ENCODE measurements around the gene THBS4.
"Not testable (repeated sequence)": the region's sequence is repeated elsewhere in the genome, so short reads cannot be mapped to it uniquely, and the experiment has no call there.

Gene THBS4

DNA sequence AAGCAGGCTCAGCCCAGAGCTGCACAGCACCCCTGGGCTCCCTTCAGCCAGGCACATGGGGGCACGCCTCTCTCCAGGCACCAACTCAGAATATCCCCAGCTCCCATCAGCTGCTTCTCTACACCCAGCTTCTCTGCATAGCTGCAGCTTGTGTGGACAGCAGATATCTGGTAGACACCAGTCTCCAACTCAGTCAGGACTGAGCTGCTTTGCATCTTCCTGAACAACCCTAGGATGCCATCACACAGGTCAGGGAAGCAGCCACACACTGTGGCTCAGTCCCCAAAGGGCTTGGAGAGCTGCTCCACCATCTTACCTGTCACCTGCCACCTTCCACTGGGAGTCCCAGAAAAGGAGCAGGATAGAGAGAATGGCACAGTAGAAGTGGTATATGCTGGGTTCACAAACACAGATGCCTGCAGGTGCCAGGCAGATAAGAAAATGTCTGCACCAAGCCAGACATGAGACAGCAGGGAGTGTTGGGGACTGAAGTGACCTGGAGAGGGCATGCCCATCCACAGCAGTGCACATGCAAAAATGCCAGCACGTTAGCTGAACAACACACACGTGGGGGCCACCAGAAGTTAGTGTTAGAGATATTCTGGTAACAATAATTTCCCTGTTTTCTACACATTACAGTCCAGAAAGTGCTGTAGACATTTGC is 42.0 kb downstream of the THBS4 start:
- DNase-seq = no peak

DNA sequence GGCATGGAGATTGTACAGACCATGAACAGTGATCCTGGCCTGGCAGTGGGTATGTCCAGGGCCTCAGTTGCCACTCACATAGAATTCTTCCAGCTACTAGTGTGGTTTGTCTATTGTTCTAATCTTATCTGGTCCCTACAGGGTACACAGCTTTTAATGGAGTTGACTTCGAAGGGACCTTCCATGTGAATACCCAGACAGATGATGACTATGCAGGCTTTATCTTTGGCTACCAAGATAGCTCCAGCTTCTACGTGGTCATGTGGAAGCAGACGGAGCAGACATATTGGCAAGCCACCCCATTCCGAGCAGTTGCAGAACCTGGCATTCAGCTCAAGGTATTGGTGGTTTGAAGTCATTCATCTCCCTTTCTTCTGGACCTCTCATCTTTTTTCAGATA is 43.8 kb downstream of the THBS4 start:
- no peak for DNase-seq

DNA sequence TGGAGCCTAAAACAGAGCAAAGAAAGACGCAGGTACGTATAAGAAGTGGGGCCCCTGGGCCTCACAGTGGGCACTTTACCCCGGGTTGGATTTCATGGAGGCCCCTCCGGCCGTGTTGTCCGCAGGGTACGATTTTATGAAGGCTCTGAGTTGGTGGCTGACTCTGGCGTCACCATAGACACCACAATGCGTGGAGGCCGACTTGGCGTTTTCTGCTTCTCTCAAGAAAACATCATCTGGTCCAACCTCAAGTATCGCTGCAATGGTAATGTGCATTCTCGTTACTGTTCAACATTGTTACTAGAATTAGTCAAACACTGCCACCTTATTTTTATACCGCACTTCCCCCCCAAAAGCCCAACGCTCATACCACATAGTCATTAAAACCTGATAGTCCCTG is 47.1 kb downstream of the THBS4 start:
- DNase-seq = no peak

DNA sequence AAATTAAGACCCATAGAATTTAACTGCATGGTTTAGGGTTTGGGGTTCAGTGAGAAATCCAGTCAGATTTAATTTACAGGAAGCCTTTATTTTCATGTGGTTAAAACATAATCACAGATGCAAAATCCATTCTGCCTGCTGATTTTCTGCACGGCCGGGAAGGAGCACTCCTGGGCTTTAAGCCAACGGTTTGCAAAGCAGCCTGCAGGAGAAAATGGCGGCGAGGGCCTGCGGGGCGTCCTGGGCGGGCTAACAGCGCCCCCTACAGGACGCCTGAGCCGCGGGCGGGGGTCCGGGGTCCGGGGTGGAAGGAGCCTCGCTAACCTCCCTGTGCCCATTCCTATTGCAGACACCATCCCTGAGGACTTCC is 47.6 kb downstream of the THBS4 start:
- DNase-seq = no peak

DNA sequence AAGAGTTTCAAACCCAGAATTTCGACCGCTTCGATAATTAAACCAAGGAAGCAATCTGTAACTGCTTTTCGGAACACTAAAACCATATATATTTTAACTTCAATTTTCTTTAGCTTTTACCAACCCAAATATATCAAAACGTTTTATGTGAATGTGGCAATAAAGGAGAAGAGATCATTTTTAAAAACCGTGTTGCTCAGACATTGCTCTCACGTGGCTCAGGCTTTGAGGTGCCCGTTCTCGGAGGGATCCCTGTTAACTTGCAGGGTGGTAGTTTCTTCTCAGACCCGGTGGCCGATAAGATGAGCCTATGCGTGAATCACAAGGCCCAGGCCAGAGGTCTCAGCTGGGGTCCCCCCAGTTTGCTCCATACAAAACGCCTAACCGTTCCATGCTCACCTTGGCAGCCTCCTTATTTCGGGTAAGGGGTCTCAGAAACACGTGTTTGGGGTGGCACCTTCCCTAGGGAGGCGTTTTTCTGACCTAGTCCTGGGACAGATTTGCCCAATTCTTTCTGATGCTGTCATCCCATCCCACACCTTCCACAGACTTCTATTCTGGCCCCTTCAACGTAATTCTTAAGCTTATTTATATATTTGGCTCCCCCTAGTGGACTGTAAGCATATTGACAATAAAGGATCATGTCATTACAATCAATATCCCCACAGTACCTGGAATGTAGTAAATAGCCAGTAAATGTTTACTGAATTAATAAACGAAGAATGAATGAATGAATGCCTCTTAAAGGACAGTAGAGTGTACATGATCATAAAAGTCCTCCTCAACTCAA is 48.1 kb downstream of the THBS4 start:
- DNase-seq = no peak

DNA sequence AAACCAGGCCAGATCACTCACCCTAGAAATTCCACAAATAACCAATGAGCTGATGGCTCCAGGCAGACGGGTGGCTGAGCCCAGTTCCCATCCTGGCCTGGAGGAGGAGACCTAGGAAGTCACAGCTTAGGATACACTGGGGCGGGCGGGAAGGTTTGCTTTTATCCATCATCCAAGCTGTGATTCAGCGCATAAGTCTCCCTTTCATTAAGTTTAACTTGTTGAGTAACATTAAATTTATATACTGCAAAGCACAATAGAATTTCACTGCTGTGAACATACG is 55.7 kb downstream of the THBS4 start:
- DNase-seq = no peak

DNA sequence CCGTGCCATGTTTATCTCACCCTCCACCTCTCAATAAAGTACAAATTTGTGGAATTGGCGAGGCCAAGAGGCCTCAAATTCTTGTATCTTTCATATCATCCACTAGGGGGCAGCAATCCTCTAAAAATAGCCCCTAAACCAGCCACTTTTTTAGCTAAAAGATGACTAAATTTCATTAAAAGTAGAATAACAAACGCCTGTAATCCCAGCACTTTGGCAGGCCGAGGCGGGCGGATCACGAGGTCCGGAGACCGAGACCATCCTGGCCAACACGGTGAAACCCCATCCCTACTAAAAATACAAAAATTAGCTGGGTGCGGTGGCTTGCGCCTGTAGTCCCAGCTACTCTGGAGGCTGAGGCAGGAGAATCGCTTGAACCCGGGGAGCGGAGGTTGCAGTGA is 56.6 kb downstream of the THBS4 start:
- not testable (repeated sequence) for DNase-seq

DNA sequence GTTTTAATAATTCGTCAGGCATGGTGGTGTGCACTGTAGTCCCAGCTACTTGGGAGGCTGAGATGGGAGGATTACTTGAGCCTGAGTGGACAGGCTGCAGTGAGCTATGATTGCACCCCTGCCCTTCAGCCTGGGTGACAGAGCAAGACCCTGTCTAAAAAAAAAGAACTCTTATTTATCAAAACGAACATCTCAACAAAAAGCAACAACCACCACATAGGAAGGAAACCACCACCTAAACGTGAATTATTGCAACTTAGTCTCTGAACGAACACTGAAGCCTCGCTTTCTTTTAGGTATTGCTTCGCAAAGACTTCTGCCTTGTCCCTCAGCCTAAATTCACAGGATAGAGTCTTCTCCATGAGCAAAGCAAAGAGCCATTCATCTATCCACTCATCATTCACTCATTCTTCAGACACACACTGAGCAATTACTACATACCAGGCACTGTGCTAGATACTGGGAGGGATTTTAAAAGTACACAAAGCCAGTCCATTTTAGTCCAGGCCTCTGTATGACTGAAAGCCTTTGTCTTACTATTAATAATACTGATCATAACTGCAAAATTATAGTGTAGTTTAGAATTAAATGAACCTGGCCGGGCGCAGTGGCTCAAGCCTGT is 57.4 kb downstream of the THBS4 start:
- no peak for DNase-seq

DNA sequence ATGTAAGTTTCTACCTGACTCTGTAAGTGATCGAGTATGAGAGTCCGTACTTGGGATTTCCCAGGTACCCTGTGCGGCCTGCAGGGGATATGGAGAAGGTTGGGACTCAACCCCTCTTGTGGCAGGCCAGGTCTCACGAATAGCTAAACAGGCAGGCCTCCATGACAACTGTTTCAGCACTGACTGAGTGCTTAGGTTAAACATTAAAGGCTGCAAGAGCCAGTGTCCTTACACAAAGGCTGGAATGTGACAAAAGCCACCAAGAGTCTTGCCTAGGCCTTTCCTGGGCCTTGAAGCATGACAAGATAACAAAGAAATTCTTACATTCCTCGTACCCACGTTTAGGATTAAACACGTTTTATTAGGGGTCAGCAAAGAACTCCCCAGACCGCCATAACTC is 58.6 kb downstream of the THBS4 start:
- DNase-seq = no peak

DNA sequence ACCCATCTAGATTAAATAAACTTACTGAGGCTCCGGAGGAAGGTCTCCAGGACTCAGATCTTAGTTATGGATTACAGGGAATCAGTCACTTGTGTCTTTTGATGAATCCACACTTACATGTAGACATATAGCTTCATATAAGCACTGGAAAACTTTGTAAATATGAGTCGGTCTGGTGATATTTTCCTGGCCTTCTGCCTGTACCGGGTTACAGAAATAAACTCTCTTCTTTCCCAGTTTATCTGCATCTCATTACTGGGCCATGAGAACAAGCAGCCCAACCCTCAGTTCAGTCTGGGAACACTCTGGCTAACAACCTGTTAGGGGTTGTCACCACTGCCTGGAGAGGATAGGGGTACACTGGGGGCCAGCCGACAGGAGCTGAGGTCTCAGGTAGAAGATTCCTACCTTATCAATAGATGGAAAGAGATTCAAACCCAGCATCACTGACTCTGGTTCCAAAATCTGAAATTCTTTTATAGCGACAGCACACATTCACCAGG is 59.1 kb downstream of the THBS4 start:
- no peak for DNase-seq

DNA sequence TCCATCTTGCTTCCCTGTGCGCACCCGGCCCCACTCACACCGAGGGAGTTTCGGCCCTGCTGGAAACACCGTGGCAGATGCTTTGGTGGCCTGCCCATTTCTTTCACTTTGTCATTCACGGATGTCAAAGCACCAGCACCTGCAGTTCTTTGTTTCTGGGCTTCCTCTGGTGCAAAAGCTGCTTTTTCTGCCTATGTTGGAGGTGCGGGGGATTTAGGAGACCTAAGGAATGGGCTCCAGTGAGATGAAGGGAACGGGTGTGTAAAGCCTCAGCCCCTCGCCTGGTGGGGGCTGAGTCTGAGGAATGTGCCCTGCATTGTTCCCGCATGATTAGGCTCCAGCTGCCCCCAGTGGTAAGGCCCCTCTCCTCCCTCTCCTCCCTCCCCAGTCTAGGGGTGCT is 62.3 kb downstream of the THBS4 start:
- DNase-seq = no peak

DNA sequence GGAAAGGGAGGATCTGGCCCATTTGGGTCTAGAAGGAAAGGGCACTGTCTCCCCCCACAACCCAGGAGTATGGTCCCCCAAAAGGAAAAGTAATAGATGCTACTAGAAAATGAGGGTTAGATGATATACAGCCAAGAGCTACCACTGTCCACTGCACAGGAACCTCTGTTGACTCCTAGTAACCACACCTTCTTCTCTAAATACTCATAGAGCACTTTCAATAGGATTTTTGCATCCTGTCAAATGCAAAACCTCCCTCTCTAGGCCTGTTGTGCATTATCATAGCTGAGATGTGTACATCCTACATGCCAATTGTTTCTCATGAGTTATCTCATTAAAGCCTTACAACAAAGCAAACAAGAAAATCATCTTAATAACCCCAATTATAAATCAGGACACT is 66.8 kb downstream of the THBS4 start:
- DNase-seq = no peak

DNA sequence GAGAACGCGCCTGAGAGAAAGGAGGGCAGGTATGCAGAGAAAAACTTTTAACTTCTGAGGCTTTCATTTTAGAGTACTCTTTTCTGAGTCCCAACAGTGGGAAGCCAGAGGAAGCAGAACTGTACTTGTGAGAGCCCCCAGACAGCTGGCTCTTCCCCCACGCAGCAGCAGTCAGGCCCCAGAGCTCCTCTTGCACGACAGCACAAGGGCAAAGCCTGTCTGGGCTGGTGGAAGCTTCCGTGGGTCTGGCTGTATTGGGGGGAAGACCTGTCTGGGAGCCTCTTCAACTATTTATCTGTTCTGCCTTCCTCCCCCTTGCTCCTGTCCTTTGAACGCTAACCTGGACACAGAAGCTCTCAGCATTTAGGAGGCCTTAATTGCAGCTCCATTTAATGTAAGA is 68.2 kb downstream of the THBS4 start:
- DNase-seq = no peak

DNA sequence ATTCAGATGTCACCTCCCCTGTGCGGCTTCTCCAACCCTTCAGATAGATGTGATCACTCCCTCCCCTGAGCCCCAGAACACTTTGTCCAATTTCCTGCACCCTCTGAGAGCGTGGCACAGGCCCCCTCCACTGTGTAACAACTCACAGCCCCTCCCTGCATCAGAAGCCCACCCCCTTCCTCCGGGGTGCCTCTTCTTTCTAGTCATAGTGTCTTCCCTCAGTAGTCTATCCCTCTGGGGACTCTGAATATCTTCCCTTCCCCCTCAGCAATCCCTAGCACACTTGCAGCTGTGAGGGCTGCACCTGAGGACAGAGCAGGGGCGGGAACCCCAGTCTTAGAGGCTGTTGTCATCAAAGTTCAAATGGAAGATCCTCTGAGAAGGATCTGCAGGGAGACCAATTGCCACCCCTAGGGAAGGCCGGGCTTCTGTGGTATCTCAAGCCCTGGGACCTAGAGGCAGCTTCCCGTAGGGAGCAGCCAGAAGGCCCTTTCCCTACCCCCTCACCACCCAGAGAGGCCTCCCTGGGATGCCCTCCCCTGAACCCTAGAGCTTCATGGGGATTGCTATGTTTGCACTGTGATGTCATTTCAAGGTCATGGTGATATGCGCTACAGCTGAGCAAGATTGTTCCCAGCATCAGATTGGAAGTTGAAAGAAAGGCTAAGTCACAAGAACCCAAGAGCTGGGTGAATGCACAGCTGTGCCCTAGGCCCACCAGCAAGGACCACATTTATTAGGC is 70.7 kb downstream of the THBS4 start:
- no peak for DNase-seq

DNA sequence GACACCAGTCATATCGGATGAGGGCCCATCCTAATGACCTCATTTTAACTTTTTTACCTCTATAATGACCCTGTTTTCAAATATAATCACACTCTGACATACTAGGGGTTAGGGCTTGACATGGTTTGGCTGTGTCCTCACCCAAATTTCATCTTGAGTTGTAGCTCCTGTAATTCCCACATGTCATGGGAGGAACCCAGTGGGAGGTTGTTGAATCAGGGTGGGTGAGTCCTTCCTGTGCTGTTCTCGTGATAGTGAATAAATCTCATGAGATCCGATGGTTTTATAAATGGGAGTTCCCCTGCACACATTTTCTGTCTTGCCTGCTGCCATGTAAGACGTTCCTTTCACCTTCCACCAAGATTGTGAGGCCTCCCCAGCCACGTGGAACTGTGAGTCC is 71.8 kb downstream of the THBS4 start:
- DNase-seq = no peak

DNA sequence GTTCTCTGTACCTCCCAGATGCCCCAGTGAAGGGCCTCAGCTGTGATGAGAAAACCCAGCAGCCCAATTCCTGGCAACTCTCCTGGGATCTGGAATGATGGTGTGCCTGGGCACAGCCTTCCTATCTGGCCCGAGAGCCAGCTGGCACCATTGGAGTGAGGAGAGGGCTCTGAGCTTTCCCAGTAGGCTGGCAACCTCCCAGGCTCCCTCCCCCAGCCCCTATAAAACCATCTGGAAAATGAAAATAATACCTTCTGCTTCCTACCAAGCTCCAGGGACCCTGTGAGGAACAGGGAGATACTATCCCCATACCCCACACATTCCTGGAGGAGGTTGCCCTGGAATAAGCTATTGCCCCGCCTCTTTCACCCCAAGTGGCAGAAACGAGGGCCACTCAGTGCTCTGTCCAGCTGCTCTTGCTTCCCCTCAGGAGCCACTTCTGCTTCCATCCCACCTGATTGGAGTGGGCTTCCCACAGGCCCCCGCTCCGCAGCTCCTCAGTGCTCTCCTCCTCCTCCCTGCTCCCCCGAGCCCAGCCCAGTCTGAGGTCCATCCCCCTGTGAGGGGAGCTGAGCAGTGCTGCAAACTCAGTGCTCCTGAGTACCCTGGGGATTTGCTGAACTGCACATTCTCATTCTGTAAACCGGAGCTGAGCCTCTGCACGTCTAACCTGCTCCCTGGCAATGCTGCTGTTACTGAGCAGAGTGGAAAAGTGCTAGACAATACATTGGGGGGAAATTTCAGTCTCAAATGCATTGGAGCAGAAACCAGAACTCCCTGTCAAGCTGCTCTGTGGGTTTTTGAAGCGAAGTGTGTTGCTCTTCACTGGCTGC is 74.7 kb downstream of the THBS4 start:
- no peak for DNase-seq

DNA sequence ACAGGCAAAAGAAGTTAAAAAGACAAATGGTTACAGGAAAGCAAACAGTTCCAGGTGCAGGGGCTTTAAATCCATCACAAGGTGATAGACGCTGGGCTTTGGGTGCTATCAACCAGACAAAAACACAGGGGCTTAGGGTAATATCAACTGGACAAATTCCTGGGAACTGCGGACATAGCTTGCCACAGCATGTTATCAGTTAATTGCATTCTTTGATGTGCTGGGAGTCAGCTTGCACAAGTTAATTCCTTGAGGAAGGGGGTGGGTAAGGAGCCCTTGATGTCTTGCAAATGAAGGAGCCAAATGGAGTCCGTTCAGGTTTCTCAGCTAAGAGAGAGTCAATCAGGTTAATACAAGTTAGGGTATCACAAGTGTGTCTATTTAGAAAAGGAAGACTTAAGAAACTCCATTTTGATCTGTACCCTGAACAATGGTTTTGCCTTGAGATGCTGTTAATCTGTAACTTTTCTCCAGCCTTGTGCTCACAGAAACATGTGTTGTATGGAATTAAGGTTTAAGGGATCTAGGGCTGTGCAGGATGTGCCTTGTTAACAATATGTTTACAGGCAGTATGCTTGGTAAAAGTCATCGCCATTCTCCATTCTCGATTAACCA is 76.3 kb downstream of the THBS4 start:
- DNase-seq = not testable (repeated sequence)

DNA sequence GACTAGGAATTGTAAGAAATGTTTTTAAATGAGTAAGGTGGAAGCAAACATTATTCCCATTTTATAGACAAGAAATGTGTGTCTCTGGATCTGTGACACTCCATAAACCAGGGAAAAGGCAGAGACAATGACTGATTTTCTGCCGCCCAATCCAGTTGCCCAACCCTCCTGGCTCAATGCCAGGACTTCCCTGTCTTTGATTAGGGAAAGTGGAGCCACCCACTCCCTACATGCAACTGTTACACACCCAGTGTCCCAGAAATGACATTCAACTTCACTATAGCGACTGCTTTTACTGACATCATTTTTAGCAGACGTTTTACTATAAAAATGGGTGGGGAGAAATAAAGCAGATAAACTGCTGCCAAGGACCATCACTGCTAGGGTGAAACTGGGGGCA is 79.7 kb downstream of the THBS4 start:
- no peak for DNase-seq

DNA sequence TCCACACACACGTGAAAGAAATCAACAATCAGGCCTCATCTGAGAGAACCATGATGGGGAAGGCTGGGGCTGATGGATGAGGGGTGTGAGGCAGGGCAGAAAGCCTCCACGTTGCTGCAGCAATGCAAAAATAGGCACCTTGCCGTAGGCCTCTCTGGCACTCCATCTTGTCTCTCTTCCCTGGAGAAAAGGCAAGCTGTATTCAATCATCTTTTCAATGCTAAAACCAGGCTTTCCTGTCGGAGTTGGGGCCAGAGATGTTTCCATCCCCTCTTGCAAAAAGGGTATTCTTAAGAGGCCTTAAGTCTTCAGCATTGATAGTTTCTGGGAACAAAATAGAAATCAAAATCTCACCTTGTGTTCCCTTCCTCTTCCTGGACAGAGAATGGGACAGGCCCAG is 80.9 kb downstream of the THBS4 start:
- DNase-seq = no peak

DNA sequence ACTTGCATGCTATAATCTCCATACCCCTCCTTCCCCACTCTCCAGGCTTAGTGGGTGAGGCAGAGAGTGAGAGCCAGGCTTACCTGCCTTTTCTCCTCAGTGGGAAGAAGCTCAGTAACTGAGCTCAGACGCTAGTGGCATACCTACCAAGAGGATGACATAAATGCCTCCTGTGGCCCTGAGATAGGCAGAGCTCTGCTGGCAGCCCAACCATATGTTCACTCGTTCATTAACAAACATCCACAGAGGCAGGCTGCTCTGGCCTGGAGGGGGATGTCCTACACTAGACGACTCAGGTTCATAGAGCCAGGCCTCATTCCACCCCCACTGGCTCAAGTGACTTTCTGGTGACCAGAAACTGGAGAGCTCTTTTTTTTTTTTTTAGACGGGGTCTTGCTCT is 81.3 kb downstream of the THBS4 start:
- DNase-seq = no peak

DNA sequence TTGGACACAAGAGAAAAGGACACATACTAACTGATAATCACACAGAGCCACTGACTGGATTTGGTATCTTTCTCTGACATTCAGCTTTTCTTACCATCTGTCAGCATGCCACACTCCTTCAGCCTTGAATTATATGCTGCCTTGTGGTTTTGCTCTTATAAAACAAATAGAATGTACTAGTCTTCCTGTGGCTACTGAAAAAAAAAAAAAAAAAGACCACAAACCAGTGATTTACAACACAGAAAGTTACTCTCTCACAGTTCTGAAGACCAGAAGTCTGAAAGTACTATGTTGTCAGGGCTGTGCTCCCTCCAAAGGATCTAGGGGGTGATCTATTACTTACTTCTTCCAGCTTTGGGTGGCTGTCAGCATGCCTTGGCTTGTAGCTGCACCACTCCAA is 82.3 kb downstream of the THBS4 start:
- no peak for DNase-seq

DNA sequence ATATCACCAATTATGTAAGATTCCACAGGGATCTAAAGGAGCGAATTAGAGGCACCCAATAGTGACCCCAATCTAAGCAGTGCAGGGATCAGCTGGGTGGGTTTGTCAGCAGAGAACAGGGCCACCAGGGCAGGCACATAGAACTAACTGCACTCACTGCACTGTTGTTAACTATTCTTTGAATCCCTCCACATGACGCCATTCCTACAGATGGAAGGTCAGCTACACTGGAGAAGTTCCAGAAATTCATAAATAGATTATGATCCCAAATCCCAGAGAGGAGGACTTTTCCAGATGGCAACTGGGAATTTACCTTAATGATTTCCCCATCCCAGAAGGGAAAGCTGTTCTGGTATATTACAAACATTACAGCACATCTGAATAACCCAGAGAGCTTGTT is 84.2 kb downstream of the THBS4 start:
- no peak for DNase-seq

All from cortex of kidney (tissue), 1 donor.